IPS-NIHi11 (cell line): ENCODE measurements around the gene LAX1.
"Not testable (repeated sequence)": the region's sequence is repeated elsewhere in the genome, so short reads cannot be mapped to it uniquely, and the experiment has no call there.

Source experiments
- DNase-seq: peaks from one replicate; pipeline ENCODE4 v3.0.0; 2012; ENCODE audit warnings: mixed read lengths, low spot score

The LAX1 gene, protein sequence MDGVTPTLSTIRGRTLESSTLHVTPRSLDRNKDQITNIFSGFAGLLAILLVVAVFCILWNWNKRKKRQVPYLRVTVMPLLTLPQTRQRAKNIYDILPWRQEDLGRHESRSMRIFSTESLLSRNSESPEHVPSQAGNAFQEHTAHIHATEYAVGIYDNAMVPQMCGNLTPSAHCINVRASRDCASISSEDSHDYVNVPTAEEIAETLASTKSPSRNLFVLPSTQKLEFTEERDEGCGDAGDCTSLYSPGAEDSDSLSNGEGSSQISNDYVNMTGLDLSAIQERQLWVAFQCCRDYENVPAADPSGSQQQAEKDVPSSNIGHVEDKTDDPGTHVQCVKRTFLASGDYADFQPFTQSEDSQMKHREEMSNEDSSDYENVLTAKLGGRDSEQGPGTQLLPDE

DNA sequence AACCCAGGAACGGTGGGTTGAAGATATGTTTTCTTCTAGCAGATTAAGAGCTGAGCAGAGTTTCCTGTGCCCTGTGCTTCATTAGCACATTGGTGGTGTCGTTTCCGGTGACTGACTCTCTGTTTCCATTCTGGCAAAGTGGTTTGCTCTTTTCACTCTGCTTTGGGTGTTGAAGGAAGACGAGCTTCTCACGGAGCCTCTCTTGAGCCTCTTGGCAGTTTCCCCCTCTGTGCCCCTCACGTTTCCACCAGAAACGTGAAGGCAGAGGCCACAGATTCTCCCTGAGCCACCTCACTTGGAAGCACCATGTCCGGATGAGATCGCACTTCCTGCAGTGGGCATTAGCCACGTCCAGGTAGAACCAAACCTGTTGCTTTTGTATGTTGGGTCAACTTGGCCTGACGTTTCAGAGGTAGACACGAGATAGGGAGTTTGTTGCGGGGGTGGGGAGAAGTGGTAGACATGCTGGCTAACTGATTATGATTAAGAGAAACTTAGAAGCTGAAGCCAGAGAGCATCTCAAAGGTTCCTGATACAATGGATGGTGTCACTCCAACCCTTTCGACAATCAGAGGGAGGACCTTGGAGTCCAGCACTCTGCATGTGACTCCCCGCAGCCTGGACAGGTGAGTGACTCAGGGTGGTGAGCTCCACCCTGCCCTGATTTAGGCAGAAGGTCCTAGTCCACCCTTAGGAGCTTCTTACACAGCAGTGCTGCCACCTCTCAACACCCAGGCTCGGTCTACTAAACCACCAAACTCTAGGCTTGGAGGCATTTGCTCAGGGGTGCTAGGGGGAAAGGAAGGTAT lies at the start of gene LAX1:
Gene LAX1 (plus strand): TSS at position 155 of the 809 bp plus-strand sequence. CDS start 383 bp downstream, at position 538.
- DNase-seq = no peak

DNA sequence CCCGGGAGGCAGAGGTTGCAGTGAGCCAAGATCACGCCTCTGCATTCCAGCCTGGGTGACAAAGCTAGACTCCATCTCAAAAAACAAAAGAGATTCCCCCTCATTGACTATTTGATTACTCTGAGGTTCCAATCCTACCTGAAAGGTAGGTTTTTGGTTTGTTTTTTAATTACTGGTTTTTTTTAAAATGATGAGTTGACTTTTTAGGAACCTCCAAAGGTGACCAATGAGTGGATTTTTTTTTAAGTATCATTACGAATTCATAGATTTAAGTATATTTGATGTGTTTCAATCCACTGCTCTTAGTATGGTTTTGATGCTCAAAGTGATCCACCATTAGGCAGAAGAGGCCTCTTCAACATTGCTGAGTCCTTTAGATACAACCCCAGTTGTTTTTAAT lies 47.9 kb upstream of the LAX1 start:
- DNase-seq = no peak

DNA sequence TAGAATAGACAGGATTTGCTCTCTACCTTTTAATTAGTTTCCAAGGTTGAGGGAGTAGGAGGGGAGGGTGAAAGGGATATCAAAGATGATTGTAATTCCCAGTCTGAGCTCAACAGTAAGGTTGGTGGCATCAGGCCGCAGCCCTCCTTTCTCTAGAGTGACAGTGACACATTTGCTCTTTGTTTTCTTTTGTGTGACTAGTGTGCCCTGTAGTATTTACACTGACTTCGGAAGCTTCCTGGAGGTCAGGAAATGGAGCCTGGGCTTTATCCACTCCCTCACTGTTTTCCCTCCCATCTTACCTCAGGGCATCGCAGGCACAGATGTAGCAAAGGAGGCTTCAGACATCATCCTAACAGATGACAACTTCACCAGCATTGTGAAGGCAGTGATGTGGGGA lies 44.7 kb upstream of the LAX1 start:
- DNase-seq = no peak

DNA sequence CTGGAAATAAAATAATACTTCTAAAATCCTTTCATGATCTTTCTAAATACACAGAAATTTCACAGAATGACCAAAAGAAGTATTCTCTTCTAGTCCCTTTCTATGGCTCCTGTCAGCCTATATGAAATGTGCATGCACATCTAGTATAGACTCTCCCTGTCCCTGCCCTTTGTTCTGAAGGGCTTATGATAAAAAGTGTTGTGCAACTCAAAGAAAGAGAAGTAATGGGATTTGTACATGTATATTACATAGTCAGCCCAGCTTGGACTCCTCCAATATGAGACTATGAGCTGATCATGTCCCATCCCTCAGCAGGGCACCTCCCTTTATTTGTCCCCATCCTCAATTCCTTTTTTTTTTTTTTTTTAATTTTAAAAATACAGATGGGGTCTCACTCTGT lies 42.1 kb upstream of the LAX1 start:
- no peak for DNase-seq

DNA sequence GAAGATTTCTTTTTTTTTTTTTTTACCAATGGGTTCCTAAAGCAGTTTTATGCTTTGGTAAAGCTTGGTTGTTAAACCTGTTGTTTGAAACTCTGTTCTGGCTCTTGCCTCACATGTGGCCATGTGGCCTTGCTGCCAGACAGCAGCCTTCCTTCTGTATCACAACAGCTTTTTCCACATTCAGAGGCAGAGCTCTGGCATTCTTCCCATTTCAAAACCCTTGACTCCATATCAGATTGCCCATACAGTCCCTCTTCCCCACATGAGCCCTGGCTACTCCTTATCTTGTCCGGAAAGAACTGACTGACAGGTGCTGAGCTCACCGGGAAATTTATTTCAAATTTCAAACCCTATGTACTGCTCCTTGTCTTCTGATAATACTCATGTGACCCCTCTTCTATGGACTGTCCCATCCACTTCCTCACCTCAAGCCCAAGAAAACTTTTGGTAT lies 38.5 kb upstream of the LAX1 start:
- DNase-seq = no peak

DNA sequence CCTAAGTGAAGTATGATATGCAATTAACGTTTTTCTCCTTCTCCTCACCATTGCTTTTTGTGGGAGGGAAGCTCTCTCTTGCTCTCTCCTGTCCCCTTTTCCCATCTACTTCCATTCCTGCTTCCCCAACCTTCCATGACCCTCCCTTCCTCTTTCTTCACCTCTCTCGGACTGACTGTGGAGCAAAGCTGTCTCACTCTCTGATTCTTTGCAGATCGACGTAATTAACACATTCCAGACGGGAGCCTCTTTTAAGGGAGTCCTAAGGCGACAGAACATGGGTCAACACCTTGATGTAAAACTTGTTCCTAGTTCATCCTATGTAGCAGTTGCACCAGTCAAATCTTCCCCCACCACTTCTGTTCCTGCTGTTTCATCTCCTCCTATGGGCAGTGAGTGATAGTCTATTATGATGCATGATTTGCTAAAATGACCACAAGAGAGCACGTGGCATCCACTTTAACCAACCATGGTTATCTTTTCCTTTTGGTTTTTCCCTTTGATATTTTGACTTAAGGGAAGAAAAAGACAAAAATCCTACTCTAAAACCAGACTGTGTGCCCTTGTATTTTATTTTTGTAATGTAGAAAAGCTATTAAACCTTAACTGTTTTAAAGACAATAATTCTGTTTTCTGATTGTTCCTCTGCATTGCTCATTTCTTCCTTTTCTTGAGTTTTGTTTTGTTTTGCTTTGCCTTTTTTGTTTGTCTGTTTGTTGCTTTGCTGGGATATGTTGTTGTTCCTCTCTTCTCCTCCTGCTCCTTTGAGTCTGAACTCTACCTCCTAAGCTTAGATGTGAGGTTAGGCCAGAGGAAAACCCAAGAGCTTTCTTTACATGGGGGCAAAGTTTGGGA lies 31.7 kb upstream of the LAX1 start:
- DNase-seq = no peak

DNA sequence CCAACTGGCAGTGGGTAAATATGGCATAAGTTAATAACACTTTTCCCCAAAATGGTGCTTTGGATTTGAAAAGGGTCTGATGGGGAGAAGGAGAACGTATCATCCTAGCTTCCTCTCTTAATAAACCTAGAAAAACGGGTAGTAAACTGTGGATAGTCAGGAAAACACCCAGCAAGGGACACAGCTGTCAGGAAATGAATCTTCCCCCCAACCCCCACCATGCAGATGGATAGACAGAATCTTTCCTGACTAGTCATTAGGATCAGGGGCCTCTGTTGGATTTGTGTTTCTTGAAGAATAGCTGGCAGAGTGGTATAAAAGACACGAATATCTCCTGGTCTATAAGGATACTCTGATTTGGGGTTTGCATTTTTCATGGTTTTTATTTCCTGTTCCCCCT lies 22.5 kb upstream of the LAX1 start:
- DNase-seq = no peak

DNA sequence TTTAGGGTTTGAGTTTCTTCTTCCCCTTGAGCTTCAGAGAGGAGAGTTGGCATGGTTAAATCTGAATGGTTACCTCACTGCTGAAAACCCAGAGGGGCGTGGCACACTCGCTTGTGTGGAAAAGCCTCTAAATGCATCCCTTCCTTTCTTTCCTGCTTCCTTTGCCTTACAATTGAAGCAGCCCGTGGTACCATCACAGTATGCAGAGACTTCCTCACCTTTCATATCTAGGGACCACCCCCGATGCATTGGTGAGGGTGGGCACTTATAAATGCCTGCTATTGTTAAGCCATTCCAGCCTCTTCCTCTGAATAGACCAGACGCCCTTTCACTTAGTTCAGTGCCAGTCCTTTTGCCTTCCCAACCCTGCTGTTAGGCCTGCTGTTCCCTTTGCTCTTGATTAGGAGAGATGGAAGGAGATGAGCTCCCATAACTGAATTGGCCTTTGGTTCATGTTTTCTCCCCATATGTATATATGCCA lies 21.9 kb upstream of the LAX1 start:
- DNase-seq = peak; percentile 28

DNA sequence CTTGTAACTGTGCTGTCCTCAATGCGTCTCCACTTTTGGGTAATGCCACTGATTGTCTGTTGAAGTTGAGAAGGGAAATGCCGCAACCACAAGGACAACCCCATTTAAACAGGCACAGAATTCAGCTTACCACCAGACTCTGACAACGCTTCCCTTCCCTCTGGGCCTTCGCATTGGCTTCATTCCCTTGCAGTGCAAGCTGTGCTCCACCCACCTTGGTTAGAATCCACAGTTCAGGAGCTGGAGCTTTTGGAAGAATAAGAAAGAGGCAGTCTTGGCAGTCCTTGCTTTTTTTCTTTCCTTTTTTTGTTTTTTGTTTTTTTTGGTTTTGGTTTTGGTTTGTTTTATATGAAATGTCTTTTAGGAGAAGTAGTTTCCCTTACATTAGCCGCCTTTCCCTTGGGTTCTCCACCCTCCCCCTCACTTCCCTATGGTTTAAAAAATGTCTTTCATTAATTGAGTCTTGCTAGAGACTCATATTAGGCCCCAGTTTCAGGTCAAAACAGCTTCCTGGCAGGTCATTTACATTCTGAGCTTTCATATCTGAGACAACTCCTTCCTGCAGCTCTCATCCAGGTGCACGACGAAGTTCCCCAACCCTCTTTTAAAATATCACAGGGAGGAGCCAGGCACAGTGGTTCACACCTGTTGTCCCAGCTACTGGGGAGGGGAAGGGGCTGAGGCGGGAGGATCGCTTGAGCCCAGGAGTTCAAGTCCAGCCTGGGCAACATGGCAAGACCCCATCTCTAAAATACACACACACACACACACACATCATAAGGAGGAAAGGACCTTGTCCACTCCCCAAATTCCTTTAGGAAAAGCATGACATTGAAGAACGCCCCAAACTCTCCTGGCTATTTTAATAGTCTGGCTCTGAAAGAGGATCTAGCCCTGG lies 20.7 kb upstream of the LAX1 start:
- DNase-seq = peak; percentile 37

DNA sequence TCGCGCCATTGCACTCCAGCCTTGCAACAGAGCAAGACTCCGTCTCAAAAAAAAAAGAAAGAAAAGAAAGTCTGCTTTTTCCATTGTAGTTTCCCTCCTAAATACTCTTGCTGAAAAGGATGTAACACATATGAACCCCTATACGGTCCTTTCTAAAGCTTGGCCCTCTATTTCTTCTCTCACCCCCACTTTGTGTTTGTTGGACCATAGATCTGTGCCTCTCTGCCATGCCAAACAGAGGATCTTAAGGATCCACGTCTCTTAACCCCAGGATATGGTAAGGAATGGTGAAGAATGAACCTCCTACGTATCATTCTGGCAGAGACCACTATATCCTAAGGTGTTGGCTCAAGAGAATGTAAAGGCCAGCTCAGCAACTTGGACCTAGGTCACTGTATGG lies 18.7 kb upstream of the LAX1 start:
- no peak for DNase-seq

DNA sequence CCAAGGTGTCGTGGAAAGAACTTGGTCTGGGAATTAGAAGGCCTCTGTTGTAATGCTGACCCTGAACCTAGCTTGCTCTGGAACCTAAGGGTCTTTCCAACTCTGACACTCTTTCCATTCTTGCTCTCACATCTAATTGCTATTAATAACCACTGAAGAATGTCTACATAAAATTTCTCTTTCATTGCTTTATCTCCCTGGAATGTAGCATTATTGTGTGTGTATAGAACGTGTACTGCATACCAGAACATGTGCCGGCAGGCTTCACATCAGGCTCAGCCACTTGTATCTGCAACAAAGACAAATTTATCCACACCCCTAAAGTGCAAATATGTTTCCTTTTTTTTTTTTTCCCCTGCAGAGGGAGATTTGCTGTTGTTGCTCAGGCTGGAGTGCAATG lies 13.9 kb upstream of the LAX1 start:
- DNase-seq = no peak

DNA sequence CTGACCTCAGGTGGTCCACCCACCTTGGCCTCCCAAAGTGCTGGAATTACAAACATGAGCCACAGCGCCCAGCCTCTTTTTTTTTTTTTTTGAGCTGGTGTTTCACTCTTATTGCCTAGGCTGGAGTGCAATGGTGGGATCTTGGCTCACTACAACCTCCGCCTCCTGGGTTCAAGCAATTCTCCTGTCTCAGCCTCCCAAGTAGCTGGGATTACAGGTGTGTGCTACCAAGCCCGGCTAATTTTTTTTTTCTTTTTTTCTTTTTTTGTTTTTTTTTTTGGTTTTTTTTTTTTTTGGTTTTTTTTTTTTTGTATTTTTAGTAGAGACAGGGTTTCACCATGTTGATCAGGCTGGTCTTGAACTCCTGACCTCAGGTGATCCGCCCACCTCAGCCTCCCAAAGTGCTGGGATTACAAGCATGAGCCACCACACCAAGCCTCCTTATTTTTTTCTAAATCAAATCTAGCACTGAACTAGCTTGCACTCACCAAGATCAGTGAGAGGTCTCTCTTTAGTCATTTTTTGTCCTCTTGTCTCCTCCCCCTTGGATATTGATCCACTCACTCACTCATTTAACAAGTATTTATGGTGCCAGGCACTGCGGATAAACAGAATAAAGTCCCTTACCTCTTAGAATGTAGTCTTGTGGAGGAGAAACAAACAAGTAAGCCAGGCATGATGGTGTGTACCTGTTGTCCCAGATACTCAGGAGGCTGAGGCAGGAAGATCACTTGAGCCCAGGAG lies 13.2 kb upstream of the LAX1 start:
- not testable (repeated sequence) for DNase-seq

DNA sequence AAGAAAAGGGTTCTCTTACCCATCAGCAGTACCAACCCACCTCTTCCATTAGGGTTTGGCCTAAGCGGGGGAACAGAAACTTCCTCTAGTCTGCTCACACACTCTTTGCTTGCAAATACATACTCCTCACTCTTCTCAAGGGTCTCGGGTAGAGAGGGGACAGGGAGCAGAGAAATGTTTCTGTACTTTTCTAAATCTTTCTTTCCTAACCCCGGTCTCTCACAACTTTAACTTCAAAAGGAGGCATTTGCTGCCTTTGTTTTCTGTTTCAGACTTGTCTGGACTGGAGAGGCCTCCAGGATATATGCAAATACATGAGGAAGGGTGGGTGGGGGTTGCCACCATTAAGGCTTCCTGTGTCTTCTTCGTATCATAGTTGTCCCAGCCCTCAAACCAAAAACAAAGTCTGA lies 10.5 kb upstream of the LAX1 start:
- no peak for DNase-seq

DNA sequence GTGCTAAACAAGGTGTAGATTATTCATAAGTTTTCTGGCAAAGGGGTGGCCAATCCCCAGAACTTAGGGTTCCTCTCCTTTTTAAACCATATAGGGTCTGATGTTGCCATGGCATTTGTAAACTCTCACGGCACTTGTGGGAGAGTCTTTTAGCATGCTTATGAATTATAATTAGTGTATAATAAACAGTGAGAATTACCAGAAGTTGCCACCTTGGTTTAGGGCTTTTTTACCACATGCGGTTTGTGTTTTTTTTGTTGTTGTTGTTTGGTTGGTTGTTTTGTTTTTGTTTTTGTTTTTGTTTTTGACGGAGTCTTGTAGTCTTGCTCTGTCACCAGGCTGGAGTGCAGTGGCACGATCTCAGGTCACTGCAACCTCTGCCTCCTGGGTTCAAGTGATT lies 8.9 kb upstream of the LAX1 start:
- DNase-seq = no peak

DNA sequence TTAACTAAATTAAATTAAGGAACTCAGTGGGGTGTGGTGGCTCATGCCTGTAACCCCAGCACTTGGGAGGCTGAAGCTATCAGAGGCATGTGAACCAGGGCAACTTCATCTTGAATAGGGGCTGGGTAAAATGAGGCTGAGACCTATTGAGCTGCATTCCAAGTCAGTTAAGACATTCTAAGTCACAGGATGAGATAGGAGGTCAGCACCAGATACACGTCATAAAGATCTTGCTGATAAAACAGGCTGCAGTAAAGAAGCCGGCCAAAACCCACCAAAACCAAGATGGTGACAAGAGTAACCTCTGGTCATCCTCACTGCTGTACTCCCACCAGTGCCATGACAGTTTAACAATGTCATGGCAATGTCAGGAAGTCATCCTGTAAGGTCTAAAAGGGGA lies 6.2 kb upstream of the LAX1 start:
- DNase-seq = not testable (repeated sequence)

DNA sequence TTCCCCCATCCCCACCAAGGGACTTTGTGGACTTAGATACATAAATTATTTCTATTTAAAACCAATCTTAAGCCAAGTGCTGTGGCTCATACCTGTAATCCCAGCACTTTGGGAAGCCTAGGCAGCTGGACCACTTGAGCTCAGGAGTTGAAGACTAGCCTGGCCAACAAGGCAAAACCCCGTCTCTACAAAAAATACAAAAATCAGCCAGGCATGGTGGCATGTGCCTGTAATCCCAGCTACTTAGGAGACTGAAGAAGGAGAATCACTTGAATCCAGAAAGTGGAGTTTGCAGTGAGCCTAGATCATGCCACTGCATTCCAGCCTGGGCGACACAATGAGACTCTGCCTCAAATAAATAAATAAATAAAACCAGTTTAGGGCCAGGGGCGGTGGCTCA lies 4.5 kb upstream of the LAX1 start:
- no peak for DNase-seq

DNA sequence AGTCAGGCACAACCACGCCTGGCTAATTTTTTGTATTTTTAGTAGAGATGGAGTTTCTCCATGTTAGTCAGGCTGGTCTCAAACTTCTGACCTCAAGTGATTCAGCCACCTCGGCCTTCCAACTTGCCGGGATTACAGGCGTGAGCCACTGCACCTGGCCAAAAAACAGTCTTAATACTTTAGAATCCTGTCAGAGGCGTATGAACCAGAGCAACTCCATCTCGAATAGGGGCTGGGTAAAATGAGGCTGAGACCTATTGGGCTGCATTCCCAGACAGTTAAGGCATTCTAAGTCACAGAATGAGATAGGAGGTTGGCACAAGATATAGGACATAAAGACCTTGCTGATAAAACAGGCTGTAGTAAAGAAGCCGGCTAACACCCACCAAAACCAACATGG lies 3.0 kb upstream of the LAX1 start:
- not testable (repeated sequence) for DNase-seq

DNA sequence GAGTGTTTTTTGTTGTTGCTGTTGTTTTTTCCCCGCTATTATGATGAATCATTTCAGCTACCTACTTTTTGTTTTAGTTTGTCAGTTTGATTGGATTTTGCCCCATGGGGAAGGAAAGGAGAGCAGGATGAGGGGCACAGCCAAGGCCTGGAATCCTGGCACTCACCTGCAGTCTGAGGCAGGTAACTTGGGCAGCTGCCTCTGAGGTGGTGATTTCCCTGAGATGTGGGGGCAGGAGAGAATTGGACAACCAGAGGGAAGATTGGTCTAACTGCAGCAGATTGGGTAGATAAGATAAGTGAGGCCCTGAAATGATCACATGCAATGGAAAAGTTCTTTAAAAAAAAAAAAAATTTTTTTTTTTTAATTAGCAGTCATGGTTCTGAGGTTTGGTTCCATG lies 1.5 kb upstream of the LAX1 start:
- DNase-seq = no peak

DNA sequence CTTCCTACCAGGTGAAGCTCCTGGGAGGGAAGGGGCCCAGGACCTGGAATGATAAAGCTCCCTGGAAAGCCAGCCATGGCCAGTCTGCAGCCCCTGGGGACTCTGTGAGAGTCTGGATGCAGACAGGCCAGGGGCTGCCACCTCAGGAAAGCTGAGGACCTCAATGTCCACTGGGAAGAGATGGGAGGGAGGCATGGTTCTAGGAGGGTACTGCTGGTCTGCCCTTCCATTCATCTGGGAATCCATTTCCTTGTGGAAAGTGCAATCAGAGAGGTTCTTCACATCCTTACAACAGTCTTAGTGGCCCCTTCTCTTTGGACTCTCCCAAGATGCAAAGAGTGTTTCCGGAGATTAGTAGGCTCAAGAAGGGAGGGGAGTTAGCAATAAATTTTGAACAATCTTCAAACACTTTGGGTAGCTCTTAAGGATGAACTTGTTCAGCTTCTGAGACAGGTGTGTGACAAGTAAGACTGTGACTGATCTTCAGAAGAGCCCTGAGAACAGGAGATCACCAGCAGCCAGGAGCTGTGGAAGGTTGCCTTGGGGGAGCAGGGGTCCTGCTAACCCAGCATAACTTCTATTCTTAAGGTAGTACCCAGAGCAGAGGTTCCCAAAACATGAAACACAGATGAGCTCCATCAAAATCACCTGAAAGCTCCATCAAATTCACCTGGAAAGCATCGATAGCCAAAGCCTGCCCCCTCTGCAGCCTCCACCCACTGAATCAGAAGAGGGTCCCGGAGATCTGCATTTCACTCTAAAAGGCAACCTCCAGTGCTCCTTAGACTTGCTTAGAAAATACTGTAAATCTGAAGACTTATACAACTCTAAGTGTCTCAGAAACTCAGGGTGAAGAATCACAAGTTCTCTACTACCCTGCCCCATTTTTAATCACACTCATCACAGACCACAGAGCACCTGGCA lies 616 bp upstream of the LAX1 start:
- no peak for DNase-seq
